NT2/D1 (cell line): ENCODE measurements around the gene INTS1.

ENCODE experiments used
- SUZ12 ChIP-seq: IDR thresholded peaks from 2 replicates; pipeline ENCODE4 v1.6.1; 2011; ENCODE audit not compliant: insufficient read length, insufficient read depth; ENCODE audit errors: extremely low read depth
- YY1 ChIP-seq: IDR thresholded peaks from 2 replicates; pipeline ENCODE4 v1.6.1; 2011; ENCODE audit not compliant: insufficient read length, insufficient read depth

DNA sequence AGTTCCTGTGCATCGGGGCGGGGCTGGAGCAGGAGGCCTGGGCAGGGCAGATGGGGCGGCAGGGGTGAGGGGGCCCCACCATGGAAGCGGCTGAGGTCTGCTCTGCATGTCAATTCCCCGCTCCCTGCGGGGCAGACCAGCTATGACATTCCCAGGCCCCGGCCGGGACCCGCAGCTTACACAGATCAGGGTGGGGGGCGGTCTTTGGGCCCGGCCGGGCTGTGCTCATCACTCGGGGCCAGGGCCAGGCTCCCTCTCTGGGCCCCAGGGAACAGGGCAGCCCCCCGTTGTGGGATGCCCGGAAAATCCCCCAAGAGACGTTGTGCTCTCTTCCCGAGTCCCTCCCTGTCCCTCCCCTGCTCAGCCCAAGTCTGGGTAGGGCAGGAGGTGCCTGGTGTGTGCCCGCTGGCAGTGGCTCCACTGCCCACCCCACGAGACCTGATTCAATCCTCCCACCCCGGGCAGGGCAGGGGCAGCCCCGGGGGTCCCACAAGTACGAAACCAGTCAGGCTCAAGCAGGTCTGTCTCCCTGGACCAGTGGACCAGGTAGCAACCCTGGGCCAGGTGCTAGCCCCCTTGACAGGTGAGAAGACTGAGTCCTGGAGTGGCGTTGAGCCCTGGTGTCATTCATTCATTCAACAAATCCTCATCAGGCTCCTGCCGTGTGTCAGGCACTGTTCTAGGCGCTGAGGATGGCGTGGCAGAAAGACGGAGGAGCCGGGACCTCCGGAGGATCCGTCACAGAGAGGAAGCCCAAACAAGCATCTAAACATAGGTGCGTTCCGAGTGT lies 73.9 kb downstream of the INTS1 start:
- TF ChIP-seq YY1 (no peak), SUZ12 (no peak)
